ENCODE measurements around the gene MFSD11. TPM values are rescaled to one million over a fixed set of nuclear protein-coding genes. Genes with fewer than 3 reads are reported as not detected.
A peak's percentile ranks its signal among the peaks of the same experiment; 100 is the strongest.

The MFSD11 gene
- total RNA-seq (10 to 100 TPM; 22.3 to 22.9 TPM), polyA plus RNA-seq (28.4 TPM)

DNA sequence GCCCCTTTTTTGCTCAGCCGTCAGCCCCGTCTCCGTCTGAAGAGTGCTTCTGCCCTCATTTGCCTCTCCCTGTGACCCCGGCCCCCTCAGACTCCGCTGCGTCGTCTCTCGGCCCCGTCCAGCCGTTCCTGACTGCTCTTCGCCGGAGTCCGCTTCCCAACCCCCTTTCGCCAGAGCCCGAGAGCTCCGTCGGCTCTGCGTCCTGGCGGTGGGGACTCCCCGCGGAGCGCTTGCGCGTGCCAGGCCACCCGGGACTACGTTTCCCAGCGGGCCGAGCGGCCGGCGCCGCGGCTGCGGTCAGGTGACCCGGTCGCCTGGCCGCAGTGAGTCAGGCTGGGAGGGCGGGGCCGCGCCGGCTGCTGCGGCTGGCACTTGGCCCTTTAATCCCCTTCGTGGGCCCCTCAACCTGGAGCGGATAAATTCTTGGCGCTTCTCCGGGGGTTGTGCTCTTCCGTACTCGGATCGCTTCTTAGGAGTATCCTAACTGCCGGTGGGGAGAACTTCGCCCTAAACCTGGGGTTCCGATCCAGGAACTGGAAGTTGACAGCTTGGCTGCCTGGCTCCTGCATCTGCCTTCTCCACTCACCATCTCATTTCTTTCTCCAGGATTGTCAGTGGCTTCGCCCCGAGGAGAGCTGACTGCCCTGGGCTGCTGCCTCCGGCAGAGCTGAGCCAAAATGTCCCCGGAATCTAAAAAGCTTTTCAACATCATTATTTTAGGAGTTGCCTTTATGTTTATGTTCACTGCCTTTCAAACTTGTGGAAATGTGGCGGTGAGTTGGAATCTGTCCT, at the start of gene MFSD11:
Gene MFSD11 (plus strand): TSS at position 444 of the 792 bp plus-strand sequence. CDS start 234 bp downstream, at position 678.
- H3K27ac Mint-ChIP-seq, result peak within 1 kb of the TSS; percentile 99 to 100 (median 99)
- H3K36me3 ChIP-seq (ENCODE audit: insufficient read depth, low read length), result peaks cover 38% of the 10 kb centered on the region
- no peaks in the 10 kb centered on the region for H3K27me3 Mint-ChIP-seq
- peaks cover 24 to 71% (median 34%) of the 10 kb centered on the region in 3 donors for H3K36me3 Mint-ChIP-seq
- no peaks in the 10 kb centered on the region for H3K27me3 ChIP-seq (ENCODE audit: insufficient read depth, low read length, poor library complexity, severe bottlenecking)
- peak within 1 kb of the TSS; percentile 94 for H3K4me3 ChIP-seq (ENCODE audit: low read length)
- POLR2A ChIA-PET, result interaction anchor here (0.5 to 5.5 kb wide), 8 partner anchors 11 to 1997 kb away, joined by 3 to 112 read pairs (median 10); partner anchors contain the start of genes JMJD6 and METTL23
- CTCF ChIA-PET, result interaction anchor here (0.8 to 1.6 kb wide), 5 partner anchors 11 to 214 kb away, joined by 3 to 5 read pairs (median 4); partner anchors contain the start of genes METTL23 and MGAT5B
- H3K9me3 Mint-ChIP-seq, result no peaks in the 10 kb centered on the region
- peak; percentile 89 to 95 (median 94) for DNase-seq
- peaks cover 54% of the 10 kb centered on the region for H3K4me1 ChIP-seq (ENCODE audit: insufficient read depth, low read length)
- H3K4me3 Mint-ChIP-seq, result peak within 1 kb of the TSS; percentile 85 to 97 (median 95)
- no peaks in the 10 kb centered on the region for H3K9me3 ChIP-seq (ENCODE audit: low read length)
- peak within 1 kb of the TSS; percentile 95 for H3K27ac ChIP-seq (ENCODE audit: low read depth, low read length)
- peaks cover 52 to 70% (median 66%) of the 10 kb centered on the region in 3 donors for H3K4me1 Mint-ChIP-seq

DNA sequence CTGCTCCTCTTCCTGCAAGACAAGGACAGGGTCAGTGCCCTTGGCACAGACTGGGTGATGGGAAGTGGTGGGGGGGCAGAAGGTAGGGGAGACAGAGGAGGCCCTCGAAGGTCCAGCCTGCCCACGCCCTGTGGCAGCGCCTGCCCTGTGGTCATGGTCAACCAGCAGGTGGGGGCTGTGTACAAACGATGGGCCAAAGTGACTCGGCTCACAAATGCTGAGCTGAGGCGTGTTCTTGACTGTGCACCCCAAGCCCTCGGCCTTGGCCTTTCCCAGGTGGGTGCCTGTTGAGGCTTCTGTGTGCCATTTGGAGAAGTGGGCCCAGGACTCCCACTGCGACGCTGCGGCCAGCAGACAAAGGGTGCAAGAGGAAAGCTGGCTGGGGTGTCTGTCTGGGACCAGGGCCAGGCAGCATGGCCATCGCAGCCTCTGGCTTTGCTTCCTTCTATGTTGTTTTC, 49.7 kb upstream of the MFSD11 start:
- DNase-seq, result no peak
- H3K36me3 Mint-ChIP-seq, result peaks cover 0 to 14% (median 2%) of the 10 kb centered on the region in 3 donors

DNA sequence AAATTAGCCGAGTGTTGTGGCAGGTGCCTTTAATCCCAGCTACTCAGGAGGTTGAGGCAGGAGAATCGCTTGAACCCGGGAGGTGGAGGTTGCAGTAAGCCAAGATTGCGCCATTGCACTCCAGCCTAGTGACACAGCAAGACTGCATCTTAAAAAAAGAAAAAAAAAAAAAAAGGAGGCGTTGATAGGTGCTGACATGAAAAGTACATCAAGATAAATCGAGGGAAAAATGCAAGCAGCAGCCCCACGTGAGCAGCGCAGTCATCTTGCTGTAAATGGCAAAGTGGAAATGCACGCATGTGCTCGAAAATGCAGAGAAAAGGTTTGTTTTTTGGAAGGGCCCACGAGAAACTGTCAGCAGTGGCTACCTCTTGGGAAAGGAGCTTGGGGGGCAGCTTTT, 48.1 kb upstream of the MFSD11 start:
- no peaks in the 10 kb centered on the region for H3K27me3 ChIP-seq (ENCODE audit: insufficient read depth, low read length, poor library complexity, severe bottlenecking)
- H3K4me1 ChIP-seq (ENCODE audit: insufficient read depth, low read length), result no peaks in the 10 kb centered on the region
- H3K9me3 Mint-ChIP-seq, result no peaks in the 10 kb centered on the region
- H3K36me3 Mint-ChIP-seq, result peaks cover 0 to 12% (median 2%) of the 10 kb centered on the region in 3 donors
- no peaks in the 10 kb centered on the region for H3K27me3 Mint-ChIP-seq
- H3K4me1 Mint-ChIP-seq, result no peaks in the 10 kb centered on the region
- H3K27ac ChIP-seq (ENCODE audit: low read depth, low read length), result no peak overlapping the region
- no peak overlapping the region for H3K27ac Mint-ChIP-seq
- DNase-seq, result no peak
- H3K4me3 ChIP-seq (ENCODE audit: low read length), result no peak overlapping the region
- CTCF ChIA-PET, result no interaction called here
- POLR2A ChIA-PET, result no interaction called here
- H3K9me3 ChIP-seq (ENCODE audit: low read length), result no peaks in the 10 kb centered on the region
- H3K4me3 Mint-ChIP-seq, result peak overlapping the region in 1 of 7 donors; percentile 61
- H3K36me3 ChIP-seq (ENCODE audit: insufficient read depth, low read length), result no peaks in the 10 kb centered on the region

More for the DNA sequence above, 49.7 kb upstream of the MFSD11 start:
- Mint-ChIP-seq H3K27me3 (no peaks in the 10 kb centered on the region), H3K27ac (no peak overlapping the region), H3K4me3 (no peak overlapping the region), H3K9me3 (no peaks in the 10 kb centered on the region), H3K4me1 (no peaks in the 10 kb centered on the region)
- no peaks in the 10 kb centered on the region for H3K9me3 ChIP-seq (ENCODE audit: low read length)
- H3K4me1 ChIP-seq (ENCODE audit: insufficient read depth, low read length), result no peaks in the 10 kb centered on the region
- H3K36me3 ChIP-seq (ENCODE audit: insufficient read depth, low read length), result no peaks in the 10 kb centered on the region
- POLR2A ChIA-PET, result no interaction called here
- no peaks in the 10 kb centered on the region for H3K27me3 ChIP-seq (ENCODE audit: insufficient read depth, low read length, poor library complexity, severe bottlenecking)
- CTCF ChIA-PET, result interaction anchor here (0.7 kb wide), 1 partner anchor 318 kb away, joined by 3 read pairs; no protein-coding TSS in a partner anchor
- H3K4me3 ChIP-seq (ENCODE audit: low read length), result no peak overlapping the region
- no peak overlapping the region for H3K27ac ChIP-seq (ENCODE audit: low read depth, low read length)

DNA sequence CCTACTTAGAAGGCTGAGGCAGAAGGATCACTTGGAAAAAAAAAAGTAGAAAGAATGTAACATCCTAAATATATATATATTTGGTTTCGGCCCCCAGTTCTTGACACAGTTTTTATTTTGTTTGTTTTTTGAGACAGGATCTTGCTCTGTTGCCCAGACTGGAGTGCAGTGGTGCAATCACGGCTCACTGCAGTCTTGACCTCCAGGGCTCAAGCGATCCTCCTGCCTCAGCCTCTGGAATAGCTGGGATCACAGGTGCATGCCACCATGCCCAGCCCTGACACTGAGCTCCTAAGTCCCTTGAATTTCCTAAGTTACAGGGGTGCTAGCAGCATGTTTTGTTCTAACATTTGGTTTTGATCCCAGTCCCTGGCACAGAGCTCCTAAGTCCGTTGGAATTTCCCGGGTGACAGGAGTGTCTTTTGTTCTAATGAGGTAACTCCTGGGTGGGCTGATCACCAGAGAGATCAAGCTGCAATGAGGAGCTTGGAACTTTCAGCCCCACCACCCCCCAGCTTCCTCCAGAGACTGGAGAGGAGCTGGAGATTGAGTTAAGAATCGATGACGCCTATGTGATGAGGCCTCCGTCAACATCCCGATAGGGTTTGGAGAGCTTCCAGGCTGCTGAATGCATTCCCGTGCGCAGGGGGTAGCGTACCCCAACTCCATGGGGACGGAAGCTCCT, 47.2 kb upstream of the MFSD11 start:
- peaks cover 0 to 7% (median 0%) of the 10 kb centered on the region in 3 donors for H3K4me1 Mint-ChIP-seq
- POLR2A ChIA-PET, result no interaction called here

DNA sequence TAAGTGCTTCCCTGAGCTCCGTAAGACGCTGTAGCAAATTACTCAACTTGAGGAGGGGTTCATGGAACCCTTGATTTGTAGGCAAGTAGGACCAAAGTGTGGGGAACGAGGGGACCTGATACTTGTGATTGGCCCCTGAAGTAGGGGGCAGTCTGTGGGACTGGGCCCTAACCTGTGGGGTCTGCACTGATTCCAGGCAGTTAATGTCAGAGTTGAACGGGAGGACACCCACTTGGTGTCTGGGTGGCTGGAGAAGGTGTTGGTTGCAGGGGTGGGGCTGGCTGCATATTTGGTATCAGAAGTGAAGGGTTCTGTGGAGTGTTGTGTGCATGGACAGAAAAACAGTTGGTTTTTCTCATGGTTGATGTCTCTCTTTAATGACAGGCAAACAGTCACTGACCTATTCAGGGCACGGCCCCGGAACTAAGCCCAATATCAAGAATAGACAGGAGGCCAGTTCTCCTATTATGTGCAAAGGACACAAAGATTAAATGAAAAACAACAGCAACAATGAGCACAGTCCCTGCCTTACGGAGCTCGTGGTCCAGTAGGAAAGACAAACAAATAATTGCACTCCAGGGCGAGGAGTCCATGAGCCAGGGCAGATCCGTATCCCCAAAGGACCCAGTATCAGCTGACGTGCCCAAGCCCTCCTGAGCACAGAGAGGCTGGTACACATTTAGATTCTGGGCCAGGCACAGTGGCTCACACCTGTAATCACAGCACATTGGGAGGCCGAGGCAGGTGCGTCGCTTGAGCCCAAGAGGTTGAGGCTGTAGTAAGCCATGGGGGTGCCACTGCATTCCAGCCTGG, 46.3 kb upstream of the MFSD11 start:
- Histone ChIP-seq H3K9me3 (ENCODE audit: low read length) (no peaks in the 10 kb centered on the region), H3K36me3 (ENCODE audit: insufficient read depth, low read length) (no peaks in the 10 kb centered on the region), H3K27ac (ENCODE audit: low read depth, low read length) (no peak overlapping the region), H3K4me3 (ENCODE audit: low read length) (no peak overlapping the region), H3K27me3 (ENCODE audit: insufficient read depth, low read length, poor library complexity, severe bottlenecking) (no peaks in the 10 kb centered on the region), H3K4me1 (ENCODE audit: insufficient read depth, low read length) (no peaks in the 10 kb centered on the region)
- ChIA-PET CTCF (interaction anchor here (1.5 to 1.7 kb wide), 2 partner anchors 10 to 13 kb away, joined by 3 read pairs; no protein-coding TSS in a partner anchor), POLR2A (no interaction called here)
- Mint-ChIP-seq H3K9me3 (no peaks in the 10 kb centered on the region), H3K4me1 (peaks cover 0 to 9% (median 2%) of the 10 kb centered on the region in 3 donors), H3K4me3 (no peak overlapping the region), H3K27ac (peak overlapping the region in 2 of 8 donors; percentile 6 to 69), H3K27me3 (peaks cover 0 to 3% of the 10 kb centered on the region in 2 donors), H3K36me3 (peaks cover 0 to 9% (median 0%) of the 10 kb centered on the region in 3 donors)
- no peak for DNase-seq

More for the DNA sequence above, 47.2 kb upstream of the MFSD11 start:
- Histone ChIP-seq H3K27me3 (ENCODE audit: insufficient read depth, low read length, poor library complexity, severe bottlenecking) (no peaks in the 10 kb centered on the region), H3K9me3 (ENCODE audit: low read length) (no peaks in the 10 kb centered on the region), H3K36me3 (ENCODE audit: insufficient read depth, low read length) (no peaks in the 10 kb centered on the region), H3K4me1 (ENCODE audit: insufficient read depth, low read length) (no peaks in the 10 kb centered on the region), H3K27ac (ENCODE audit: low read depth, low read length) (no peak overlapping the region), H3K4me3 (ENCODE audit: low read length) (no peak overlapping the region)
- H3K9me3 Mint-ChIP-seq, result no peaks in the 10 kb centered on the region
- no peak for DNase-seq
- H3K27me3 Mint-ChIP-seq, result peaks cover 0 to 3% of the 10 kb centered on the region in 2 donors
- CTCF ChIA-PET, result interaction anchor here (0.9 to 1.7 kb wide), 3 partner anchors 9 to 66 kb away, joined by 3 read pairs; no protein-coding TSS in a partner anchor
- H3K36me3 Mint-ChIP-seq, result peaks cover 0 to 12% (median 2%) of the 10 kb centered on the region in 3 donors
- H3K4me3 Mint-ChIP-seq, result no peak overlapping the region
- no peak overlapping the region for H3K27ac Mint-ChIP-seq

DNA sequence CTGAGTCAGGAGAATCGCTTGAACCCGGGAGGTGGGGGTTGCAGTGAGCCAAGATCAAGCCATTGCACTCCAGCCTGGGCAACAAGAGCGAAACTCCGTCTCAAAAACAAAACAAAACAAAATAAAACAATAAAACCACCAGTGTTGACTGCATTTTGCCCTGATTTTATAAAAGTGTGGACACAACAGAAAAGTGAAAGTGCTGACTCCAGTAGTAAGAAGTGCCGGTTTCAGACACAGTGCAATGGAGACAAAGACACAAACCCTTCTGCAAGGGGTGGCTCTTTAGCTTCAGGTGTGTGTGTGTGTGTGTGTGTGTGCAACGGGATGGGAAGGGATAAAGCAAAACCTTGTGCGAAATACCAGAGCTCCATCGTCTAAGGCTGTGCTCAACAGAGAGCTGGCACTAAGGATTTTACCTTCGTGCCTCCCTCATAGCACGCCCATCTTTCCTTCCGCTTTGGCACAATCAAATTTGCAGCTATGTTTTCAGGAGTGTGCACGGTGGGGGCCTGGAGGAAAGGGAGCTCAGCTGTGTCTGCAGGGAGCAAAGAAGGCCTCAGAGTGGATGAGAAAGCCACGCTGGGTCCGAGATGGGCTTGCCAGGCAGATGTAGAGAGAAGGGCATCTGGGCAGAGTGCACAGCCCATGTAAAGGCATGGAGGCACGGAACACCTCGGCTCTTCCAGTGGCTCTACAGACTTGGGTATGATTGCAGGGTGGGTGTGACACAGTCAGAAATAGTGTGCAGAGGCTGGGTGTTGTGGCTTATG, 42.7 kb upstream of the MFSD11 start:
- Mint-ChIP-seq H3K4me1 (peaks cover 0 to 30% (median 9%) of the 10 kb centered on the region in 3 donors), H3K27me3 (peaks cover 0 to 3% of the 10 kb centered on the region in 2 donors), H3K4me3 (peak overlapping the region in 1 of 7 donors; percentile 70), H3K36me3 (peaks cover 0 to 2% (median 0%) of the 10 kb centered on the region in 3 donors), H3K9me3 (no peaks in the 10 kb centered on the region), H3K27ac (peak overlapping the region in 5 of 8 donors; percentile 6 to 81 (median 42))
- Histone ChIP-seq H3K27me3 (ENCODE audit: insufficient read depth, low read length, poor library complexity, severe bottlenecking) (no peaks in the 10 kb centered on the region), H3K4me3 (ENCODE audit: low read length) (no peak overlapping the region), H3K36me3 (ENCODE audit: insufficient read depth, low read length) (no peaks in the 10 kb centered on the region), H3K9me3 (ENCODE audit: low read length) (no peaks in the 10 kb centered on the region), H3K27ac (ENCODE audit: low read depth, low read length) (no peak overlapping the region), H3K4me1 (ENCODE audit: insufficient read depth, low read length) (no peaks in the 10 kb centered on the region)
- ChIA-PET CTCF (interaction anchor here (1.0 to 1.7 kb wide), 3 partner anchors 13 to 172 kb away, joined by 3 to 4 read pairs (median 3); no protein-coding TSS in a partner anchor), POLR2A (interaction anchor here (0.6 kb wide), 1 partner anchor 33 kb away, joined by 8 read pairs; no protein-coding TSS in a partner anchor)
- DNase-seq, result no peak

All from CD8-positive, alpha-beta memory T cell (primary cell).